Karpas-422 (cell line): ENCODE data around the gene ENOX1. TPM values are rescaled to one million over a fixed set of nuclear protein-coding genes. Genes with fewer than 3 reads are reported as not detected.

Experiments used
- DNase-seq: peaks from one replicate; pipeline ENCODE4 v3.0.0-alpha.2; 2015
- H2AFZ ChIP-seq: fragments of 200-600 bp; sonication (generic); 2 replicates; pipeline ENCODE4 v1.6.1; 2014; ENCODE audit warnings: antibody characterized with exemption, low read length, mixed read lengths
- H3K27ac ChIP-seq: fragments of 200-600 bp; sonication (generic); 2 replicates; pipeline ENCODE4 v1.5.1; 2014; ENCODE audit warnings: mild to moderate bottlenecking, low read length, moderate library complexity
- H3K27me3 ChIP-seq: fragments of 200-600 bp; sonication (generic); 2 replicates; pipeline ENCODE4 v1.6.1; 2014; ENCODE audit warnings: low read length, mixed read lengths
- H3K36me3 ChIP-seq: fragments of 200-600 bp; sonication (generic); 2 replicates; pipeline ENCODE4 v1.6.1; 2014; ENCODE audit warnings: low read length, mixed read lengths; ENCODE audit not compliant: insufficient read depth
- H3K4me1 ChIP-seq: fragments of 200-600 bp; sonication (generic); 2 replicates; pipeline ENCODE4 v1.6.1; 2014; ENCODE audit warnings: mild to moderate bottlenecking, low read length, mixed read lengths
- H3K4me2 ChIP-seq: fragments of 200-600 bp; sonication (generic); 2 replicates; pipeline ENCODE4 v1.6.1; 2014; ENCODE audit warnings: low read length, low read depth, mild to moderate bottlenecking; ENCODE audit not compliant: poor library complexity, severe bottlenecking
- H3K4me3 ChIP-seq: fragments of 200-600 bp; sonication (generic); 2 replicates; pipeline ENCODE4 v1.5.1; 2014; ENCODE audit warnings: mild to moderate bottlenecking, antibody characterized with exemption, low read length, mixed read lengths
- H3K79me2 ChIP-seq: fragments of 200-600 bp; sonication (generic); 2 replicates; pipeline ENCODE4 v1.6.1; 2014; ENCODE audit warnings: mild to moderate bottlenecking, low read length, mixed read lengths
- H3K9ac ChIP-seq: fragments of 200-600 bp; sonication (generic); 2 replicates; pipeline ENCODE4 v1.6.0; 2014; ENCODE audit warnings: low read length
- H3K9me2 ChIP-seq: fragments of 200-600 bp; sonication (generic), shearing (Covaris generic); replicated peaks from 2 replicates; pipeline ENCODE4 v1.6.0; 2014; ENCODE audit warnings: mild to moderate bottlenecking, low read length, moderate library complexity; ENCODE audit not compliant: insufficient read depth
- H3K9me3 ChIP-seq: fragments of 300-700, 200-600 bp; sonication (generic); 2 replicates; pipeline ENCODE4 v1.6.1; 2014; ENCODE audit warnings: low read length, mixed read lengths
- H4K20me1 ChIP-seq: fragments of 200-600 bp; sonication (generic); 2 replicates; pipeline ENCODE4 v1.6.1; 2014; ENCODE audit warnings: mild to moderate bottlenecking, antibody characterized with exemption, low read length, low read depth; ENCODE audit not compliant: insufficient read depth
- total RNA-seq: library from RNA; depleted of rRNA; stranded (reverse); fragments of >200 nt; shearing (Covaris generic); gene quantifications from 2 replicates; pipeline ENCODE4 v1.2.3, GENCODE V29; 2014; ENCODE audit warnings: low replicate concordance

ENOX1 gene
- total RNA-seq, 1 experiment from 2014 or later = not detected

DNA sequence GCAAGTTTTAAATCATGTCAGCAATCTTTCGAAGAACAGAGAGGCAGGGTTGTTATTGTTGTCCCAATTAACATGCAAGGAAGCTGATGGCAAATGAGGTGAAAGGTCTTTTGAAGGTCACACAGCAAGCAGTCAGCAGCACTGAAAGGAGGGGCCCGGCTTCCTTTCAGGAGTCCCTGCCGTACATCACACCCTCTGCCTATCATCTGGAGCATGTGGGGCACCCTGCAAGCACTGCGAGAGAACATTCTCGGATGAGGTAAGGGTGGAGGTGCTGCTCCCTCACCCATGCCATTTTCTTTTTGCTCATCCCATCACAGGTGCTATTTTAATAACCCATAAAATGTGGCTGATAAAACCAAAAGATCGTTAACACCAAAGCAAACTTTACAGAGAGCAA, 111.2 kb downstream of the ENOX1 start:
- Histone ChIP-seq H3K27me3 (no peaks in the 10 kb centered on the region), H3K27ac (no peak overlapping the region), H3K4me2 (no peak overlapping the region), H4K20me1 (no peaks in the 10 kb centered on the region), H2AFZ (no peak overlapping the region), H3K9me3 (no peaks in the 10 kb centered on the region), H3K4me1 (no peaks in the 10 kb centered on the region), H3K9ac (no peak overlapping the region), H3K79me2 (no peaks in the 10 kb centered on the region), H3K4me3 (no peak overlapping the region), H3K9me2 (no peaks in the 10 kb centered on the region), H3K36me3 (no peaks in the 10 kb centered on the region)
- DNase-seq = no peak

DNA sequence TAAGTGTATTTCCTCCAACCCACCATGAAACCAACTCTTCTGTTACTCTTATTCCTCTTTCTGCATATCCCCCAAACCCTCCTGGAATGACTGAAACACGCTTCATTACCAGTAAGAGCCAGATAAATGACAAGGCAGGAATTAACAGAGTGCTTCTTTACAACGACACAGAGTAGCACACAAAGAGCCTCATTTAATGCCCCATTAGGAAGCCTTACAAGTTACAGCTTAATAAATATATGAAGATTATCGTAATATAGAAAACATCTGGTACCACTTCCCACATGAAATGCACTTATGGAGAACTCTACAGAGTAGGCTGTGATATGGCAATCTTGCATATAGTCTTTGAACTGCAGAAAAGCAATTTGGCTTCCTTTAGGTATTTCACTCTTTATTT, 116.8 kb downstream of the ENOX1 start:
- H2AFZ ChIP-seq = no peak overlapping the region

DNA sequence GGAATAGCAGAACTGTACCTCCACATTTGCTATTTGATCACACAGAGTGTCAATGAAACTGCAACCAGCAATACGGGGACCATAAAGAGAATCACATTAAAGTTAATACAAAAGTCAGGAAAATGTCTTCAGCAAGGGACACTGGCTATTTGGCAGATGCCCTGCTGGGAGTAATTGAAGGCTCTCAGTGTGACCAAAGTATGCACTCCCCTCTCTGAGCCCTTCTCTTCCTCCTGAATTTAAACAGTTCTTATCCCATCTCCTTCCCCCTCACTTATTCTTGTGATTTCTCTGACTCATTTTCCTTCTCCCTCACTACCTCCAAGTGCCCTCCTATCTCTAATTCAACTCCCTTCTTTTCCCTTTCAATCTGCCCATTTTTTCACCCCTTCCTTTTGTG, 117.7 kb downstream of the ENOX1 start:
- Histone ChIP-seq H3K4me1 (no peaks in the 10 kb centered on the region), H4K20me1 (no peaks in the 10 kb centered on the region), H3K9me3 (no peaks in the 10 kb centered on the region)

More for the DNA sequence above, 116.8 kb downstream of the ENOX1 start:
- H4K20me1 ChIP-seq = no peaks in the 10 kb centered on the region
- no peaks in the 10 kb centered on the region for H3K79me2 ChIP-seq
- DNase-seq = no peak
- H3K9me3 ChIP-seq = no peaks in the 10 kb centered on the region
- H3K36me3 ChIP-seq = no peaks in the 10 kb centered on the region
- H3K27ac ChIP-seq = no peak overlapping the region
- no peaks in the 10 kb centered on the region for H3K9me2 ChIP-seq
- H3K4me3 ChIP-seq = no peak overlapping the region
- no peaks in the 10 kb centered on the region for H3K4me1 ChIP-seq
- H3K9ac ChIP-seq = no peak overlapping the region
- no peak overlapping the region for H3K4me2 ChIP-seq
- H3K27me3 ChIP-seq = 0 out of 2 replicates have a peak, but pooled peaks cover 2% of the 10 kb centered on the region

DNA sequence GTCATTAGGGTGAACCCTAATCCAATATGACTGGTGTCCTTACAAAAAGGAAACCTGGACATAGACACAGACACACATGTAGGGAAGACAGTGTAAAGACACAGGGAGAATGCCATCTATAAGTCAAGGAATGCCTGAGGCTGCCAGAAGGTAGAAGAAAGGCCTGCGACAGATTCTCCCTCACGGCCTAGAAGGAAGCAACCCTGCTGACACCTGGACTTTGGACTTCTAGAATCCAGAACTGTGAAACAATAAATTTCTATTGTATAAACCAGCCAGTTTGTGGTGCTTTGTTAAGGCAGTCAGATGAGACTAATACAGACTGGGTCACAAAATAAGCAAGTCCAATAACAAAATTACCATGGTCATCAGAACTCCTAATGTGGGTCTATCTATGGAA, 120.4 kb downstream of the ENOX1 start:
- Histone ChIP-seq H3K9me2 (no peaks in the 10 kb centered on the region), H3K9ac (no peak overlapping the region), H2AFZ (no peak overlapping the region), H3K9me3 (no peaks in the 10 kb centered on the region), H4K20me1 (no peaks in the 10 kb centered on the region), H3K79me2 (no peaks in the 10 kb centered on the region), H3K4me2 (no peak overlapping the region), H3K4me1 (no peaks in the 10 kb centered on the region), H3K27ac (no peak overlapping the region), H3K27me3 (0 out of 2 replicates have a peak, but pooled peaks cover 2% of the 10 kb centered on the region), H3K4me3 (no peak overlapping the region), H3K36me3 (no peaks in the 10 kb centered on the region)
- DNase-seq = no peak

More for the DNA sequence above, 117.7 kb downstream of the ENOX1 start:
- Histone ChIP-seq H3K27me3 (0 out of 2 replicates have a peak, but pooled peaks cover 2% of the 10 kb centered on the region), H3K4me2 (no peak overlapping the region), H2AFZ (no peak overlapping the region), H3K4me3 (no peak overlapping the region), H3K9me2 (no peaks in the 10 kb centered on the region), H3K79me2 (no peaks in the 10 kb centered on the region), H3K9ac (no peak overlapping the region), H3K36me3 (no peaks in the 10 kb centered on the region), H3K27ac (no peak overlapping the region)
- no peak for DNase-seq

DNA sequence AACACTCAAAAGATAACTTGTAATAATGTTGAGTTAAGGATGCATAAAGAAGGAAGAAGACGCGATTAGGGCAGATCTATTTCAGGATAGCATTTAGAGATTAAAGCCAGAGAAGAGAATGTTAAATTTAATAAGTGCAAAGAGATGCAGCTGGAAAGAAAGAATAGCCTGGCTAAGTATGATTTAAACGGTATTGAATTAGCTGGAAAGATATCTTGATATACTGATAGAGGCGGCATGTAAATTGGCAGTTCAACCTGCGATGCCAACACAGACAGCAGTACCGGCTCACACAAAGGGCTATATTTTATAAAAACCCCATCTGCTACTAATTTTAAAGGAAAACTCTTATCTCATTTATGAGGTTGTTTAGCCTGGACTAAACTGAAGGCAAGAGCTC, 121.4 kb downstream of the ENOX1 start:
- no peaks in the 10 kb centered on the region for H3K79me2 ChIP-seq
- H3K9me3 ChIP-seq = no peaks in the 10 kb centered on the region
- H3K9me2 ChIP-seq = no peaks in the 10 kb centered on the region
- no peak overlapping the region for H2AFZ ChIP-seq
- H4K20me1 ChIP-seq = no peaks in the 10 kb centered on the region
- H3K27ac ChIP-seq = no peak overlapping the region
- no peaks in the 10 kb centered on the region for H3K4me1 ChIP-seq
- H3K4me2 ChIP-seq = no peak overlapping the region
- H3K36me3 ChIP-seq = no peaks in the 10 kb centered on the region
- H3K4me3 ChIP-seq = no peak overlapping the region
- no peak overlapping the region for H3K9ac ChIP-seq
- 0 out of 2 replicates have a peak, but pooled peaks cover 2% of the 10 kb centered on the region for H3K27me3 ChIP-seq
- no peak for DNase-seq

DNA sequence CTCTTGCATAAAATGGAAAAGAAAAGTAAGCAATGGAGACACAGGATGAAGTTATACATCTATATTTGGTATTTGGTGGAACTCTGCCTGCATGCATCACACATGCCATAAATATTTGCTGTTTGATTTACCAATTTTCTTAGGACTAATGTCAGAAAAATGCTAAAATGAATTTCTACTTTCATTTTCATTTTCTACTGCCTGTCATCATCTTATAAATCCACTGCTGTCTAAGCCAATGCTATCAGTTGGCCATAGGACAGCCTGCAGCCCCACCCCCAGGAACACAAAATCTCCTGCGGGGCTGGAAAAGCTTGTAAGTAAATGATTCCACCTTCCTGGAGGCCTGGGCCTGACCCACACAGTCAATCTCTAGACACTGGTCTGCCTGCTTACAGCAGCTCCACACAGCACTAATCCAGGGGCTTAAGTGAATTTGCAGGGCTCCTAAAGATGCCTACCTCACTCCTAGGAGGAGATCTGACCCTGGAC, 122.0 kb downstream of the ENOX1 start:
- Histone ChIP-seq H3K4me2 (no peak overlapping the region), H3K79me2 (no peaks in the 10 kb centered on the region), H3K4me1 (no peaks in the 10 kb centered on the region), H3K9me2 (no peaks in the 10 kb centered on the region), H4K20me1 (no peaks in the 10 kb centered on the region), H2AFZ (no peak overlapping the region), H3K27ac (no peak overlapping the region), H3K9ac (no peak overlapping the region), H3K36me3 (no peaks in the 10 kb centered on the region), H3K4me3 (no peak overlapping the region), H3K27me3 (0 out of 2 replicates have a peak, but pooled peaks cover 2% of the 10 kb centered on the region), H3K9me3 (no peaks in the 10 kb centered on the region)
- no peak for DNase-seq

DNA sequence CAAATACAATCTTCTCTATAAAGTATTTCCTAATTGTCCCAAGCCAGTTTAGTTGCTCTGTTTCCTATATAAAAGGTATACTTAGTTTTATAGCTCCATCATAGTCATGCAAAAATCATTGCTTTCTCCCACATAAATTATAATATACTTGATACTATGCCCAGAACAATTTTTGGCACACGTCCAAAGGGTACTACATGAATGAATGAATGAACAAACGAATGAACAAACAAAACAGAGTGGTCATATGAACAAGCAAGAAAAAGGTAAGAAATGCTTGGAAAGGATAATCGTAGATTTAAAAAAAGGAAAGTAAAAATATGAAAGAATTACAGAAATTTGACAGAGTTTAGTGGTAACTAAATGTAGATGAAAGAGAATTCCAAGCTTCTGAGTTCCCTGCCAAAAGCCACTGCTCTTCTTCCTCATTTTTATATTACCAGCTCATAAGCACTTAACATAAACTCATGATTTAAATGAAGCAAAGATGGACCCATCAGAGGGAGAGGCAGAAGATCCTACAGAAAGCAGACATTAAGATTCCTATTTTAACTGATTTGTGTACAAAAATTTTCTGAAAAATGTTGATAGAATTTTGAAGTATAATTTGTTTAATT, 123.2 kb downstream of the ENOX1 start:
- H2AFZ ChIP-seq = no peak overlapping the region
- no peak overlapping the region for H3K4me2 ChIP-seq
- H3K27me3 ChIP-seq = 0 out of 2 replicates have a peak, but pooled peaks cover 2% of the 10 kb centered on the region
- DNase-seq = no peak
- H3K9me2 ChIP-seq = no peaks in the 10 kb centered on the region
- H3K9me3 ChIP-seq = no peaks in the 10 kb centered on the region
- no peaks in the 10 kb centered on the region for H3K79me2 ChIP-seq
- H4K20me1 ChIP-seq = no peaks in the 10 kb centered on the region
- no peak overlapping the region for H3K4me3 ChIP-seq
- H3K4me1 ChIP-seq = no peaks in the 10 kb centered on the region
- H3K36me3 ChIP-seq = no peaks in the 10 kb centered on the region
- H3K27ac ChIP-seq = no peak overlapping the region
- no peak overlapping the region for H3K9ac ChIP-seq

DNA sequence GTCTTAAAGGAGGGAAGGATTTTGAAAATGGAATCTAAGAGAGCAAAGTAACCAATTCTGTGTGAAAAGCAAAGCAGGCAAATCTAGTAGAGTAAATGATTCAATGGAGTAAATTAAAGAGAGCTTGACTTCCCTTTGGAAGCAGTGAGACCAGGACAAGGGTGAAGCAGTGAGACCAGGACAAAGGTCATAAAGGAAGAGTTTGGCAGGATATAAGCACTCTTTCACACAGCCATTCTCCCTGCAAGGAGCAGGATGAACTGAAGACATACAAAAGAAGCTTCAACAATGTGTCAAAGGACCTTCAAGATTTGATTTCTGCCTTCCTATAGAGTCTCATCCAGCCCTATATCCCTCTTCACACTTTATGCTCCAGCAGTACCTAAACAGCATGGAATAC, 123.8 kb downstream of the ENOX1 start:
- no peak overlapping the region for H3K4me2 ChIP-seq
- no peaks in the 10 kb centered on the region for H3K9me3 ChIP-seq
- no peak overlapping the region for H3K4me3 ChIP-seq
- H3K27me3 ChIP-seq = no peaks in the 10 kb centered on the region
- H4K20me1 ChIP-seq = no peaks in the 10 kb centered on the region
- no peak overlapping the region for H3K9ac ChIP-seq
- H3K9me2 ChIP-seq = no peaks in the 10 kb centered on the region
- H3K79me2 ChIP-seq = no peaks in the 10 kb centered on the region
- H3K36me3 ChIP-seq = no peaks in the 10 kb centered on the region
- DNase-seq = no peak
- no peaks in the 10 kb centered on the region for H3K4me1 ChIP-seq
- H2AFZ ChIP-seq = no peak overlapping the region
- H3K27ac ChIP-seq = no peak overlapping the region
